GM19193 (cell line): ENCODE data around the gene VWA5B1.

Experiments used
- POLR2A ChIP-seq: IDR thresholded peaks from 4 replicates; pipeline ENCODE4 v1.6.1; 2011; ENCODE audit not compliant: insufficient read depth, insufficient read length; ENCODE audit errors: extremely low read depth

The VWA5B1 gene

GRCh38 chr1:20290624-20291597 is at the start of gene VWA5B1:
Gene VWA5B1 (plus strand): TSS chr1:20290875. CDS start chr1:20310602, 19,727 bp downstream.
- TF ChIP-seq POLR2A, result no peak

GRCh38 chr1:20242890-20243479 is 47.7 kb upstream of the VWA5B1 start:
- TF ChIP-seq POLR2A, result no peak

GRCh38 chr1:20248971-20249612 is 41.6 kb upstream of the VWA5B1 start:
- TF ChIP-seq POLR2A, result no peak

- TF ChIP-seq POLR2A, result no peak
Observed at GRCh38 chr1:20250340-20250989, 40.2 kb upstream of the VWA5B1 start.

- no peak for TF ChIP-seq POLR2A
Observed at GRCh38 chr1:20252587-20252986, 38.1 kb upstream of the VWA5B1 start.

GRCh38 chr1:20255666-20256065 is 35.0 kb upstream of the VWA5B1 start:
- TF ChIP-seq POLR2A, result no peak

GRCh38 chr1:20259646-20260045 is 31.0 kb upstream of the VWA5B1 start:
- TF ChIP-seq POLR2A, result no peak

- TF ChIP-seq POLR2A, result no peak
Observed at GRCh38 chr1:20261095-20261494, 29.6 kb upstream of the VWA5B1 start.

GRCh38 chr1:20262810-20263534 is 27.7 kb upstream of the VWA5B1 start:
- no peak for TF ChIP-seq POLR2A

GRCh38 chr1:20265250-20265649 is 25.4 kb upstream of the VWA5B1 start:
- no peak for TF ChIP-seq POLR2A

- no peak for TF ChIP-seq POLR2A
Observed at GRCh38 chr1:20266141-20266540, 24.5 kb upstream of the VWA5B1 start.

GRCh38 chr1:20266642-20267041 is 24.0 kb upstream of the VWA5B1 start:
- no peak for TF ChIP-seq POLR2A

- no peak for TF ChIP-seq POLR2A
Observed at GRCh38 chr1:20271498-20272400, 18.9 kb upstream of the VWA5B1 start.
